C4-2B (cell line): ENCODE results near the gene RNF213.

Source experiments
- H3K27ac ChIP-seq: fragments of 450-650 bp; 2 replicates; pipeline ENCODE4 v1.5.1; 2017
- CTCF ChIP-seq: fragments of 450-650 bp; conservative IDR thresholded peaks from 2 replicates; pipeline ENCODE4 v1.5.1; 2017; ENCODE audit warnings: mild to moderate bottlenecking
- ZFX ChIP-seq: fragments of 450-650 bp; IDR thresholded peaks from 2 replicates; pipeline ENCODE4 v1.6.1; 2017

The RNF213 gene

GRCh38 chr17:80260791-80261158, at the start of gene RNF213:
TSS of gene RNF213 (plus strand) at chr17:80260852. CDS start at chr17:80263682, 2,830 bp downstream.
- TF ChIP-seq CTCF (no peak), ZFX (no peak)
- H3K27ac ChIP-seq = peak within 1 kb of the TSS; percentile 95

GRCh38 chr17:80212109-80212508, 48.5 kb upstream of the RNF213 start:
- H3K27ac ChIP-seq = no peak overlapping the region
- TF ChIP-seq ZFX = no peak
- no peak for TF ChIP-seq CTCF

- TF ChIP-seq ZFX (no peak), CTCF (no peak)
- no peak overlapping the region for H3K27ac ChIP-seq
These were observed 48.1 kb upstream of the RNF213 start for GRCh38 chr17:80212511-80212910.

- H3K27ac ChIP-seq = no peak overlapping the region
- TF ChIP-seq CTCF (no peak), ZFX (no peak)
These were observed 47.5 kb upstream of the RNF213 start for GRCh38 chr17:80212962-80213642.

- no peak overlapping the region for H3K27ac ChIP-seq
- TF ChIP-seq CTCF (no peak), ZFX (no peak)
These were observed 47.0 kb upstream of the RNF213 start for GRCh38 chr17:80213643-80213975.

GRCh38 chr17:80214012-80214877, 46.4 kb upstream of the RNF213 start:
- TF ChIP-seq ZFX (no peak), CTCF (no peak)
- H3K27ac ChIP-seq = no peak overlapping the region

- TF ChIP-seq ZFX = no peak
These were observed 45.8 kb upstream of the RNF213 start for GRCh38 chr17:80214878-80215210.

More at GRCh38 chr17:80214878-80215210, 45.8 kb upstream of the RNF213 start:
- no peak overlapping the region for H3K27ac ChIP-seq
